ENCODE results near the gene TULP4. TPM values are rescaled to one million over a fixed set of nuclear protein-coding genes. Genes with fewer than 3 reads are reported as not detected.
A peak's percentile ranks its signal among the peaks of the same experiment; 100 is the strongest.

TULP4 gene
- polyA plus RNA-seq, 3 donors: 6.5 to 10.6 (median 7.9) TPM

GRCh38 chr6:158409451-158409850 lies 97.2 kb downstream of the TULP4 start:
- intact Hi-C loops (cut with micrococcal nuclease): no loop called here
- WGBS (ENCODE audit: insufficient coverage): 33% methylated on average over 1 of the region's 3 CpGs
- H3K4me1 ChIP-seq (ENCODE audit: control insufficient read depth in 1 of 2, insufficient read depth in 2 of 2, low read length in 2 of 2): peaks cover 7 to 8% of the 10 kb centered on the region in 2 donors
- H3K9me3 Mint-ChIP-seq: peaks cover 0 to 3% (median 0%) of the 10 kb centered on the region in 7 donors
- H3K4me3 ChIP-seq (replicated peaks in 1 of 3; ENCODE audit: low read depth in 2 of 3, low read length in 3 of 3): no peak overlapping the region
- no peak for DNase-seq
- H3K36me3 Mint-ChIP-seq: peaks cover 19 to 20% of the 10 kb centered on the region in 2 donors
- H3K27me3 ChIP-seq (ENCODE audit: control insufficient read depth in 2 of 2, insufficient read depth in 2 of 2, low read length in 2 of 2): no peaks in the 10 kb centered on the region
- no peak overlapping the region for H3K27ac ChIP-seq (ENCODE audit: low read depth in 1 of 2, low read length in 2 of 2)
- no peaks in the 10 kb centered on the region for H3K79me2 ChIP-seq (ENCODE audit: insufficient read depth, low read length)
- no peak overlapping the region for H2AFZ ChIP-seq (ENCODE audit: insufficient read depth, low read depth, low read length, poor library complexity, severe bottlenecking)
- peaks cover 4 to 16% of the 10 kb centered on the region in 2 donors for H3K36me3 ChIP-seq (replicated peaks in 1 of 2; ENCODE audit: control insufficient read depth in 1 of 2, insufficient read depth in 2 of 2, low read length in 2 of 2)
- no peak for TF ChIP-seq CTCF (IDR thresholded peaks at IDR 0.05)
- H3K27ac Mint-ChIP-seq: peak overlapping the region in 1 of 7 donors; percentile 49
- no peak overlapping the region for H3K4me2 ChIP-seq (replicated peaks; ENCODE audit: extremely low read depth, low read length, poor library complexity, severe bottlenecking)
- no peaks in the 10 kb centered on the region for H3K9me3 ChIP-seq (replicated peaks in 1 of 2; ENCODE audit: control insufficient read depth in 1 of 2, insufficient read depth in 1 of 2, low read length in 2 of 2)
- peaks cover 28% of the 10 kb centered on the region for H4K20me1 ChIP-seq (ENCODE audit: insufficient read depth, low read length)
- H3K4me3 Mint-ChIP-seq: no peak overlapping the region
- peaks cover 10% of the 10 kb centered on the region for H3K4me1 Mint-ChIP-seq
- peaks cover 0 to 2% (median 0%) of the 10 kb centered on the region in 3 donors for H3K27me3 Mint-ChIP-seq (ENCODE audit: low read depth in 3 of 3)
- H3K9ac ChIP-seq (ENCODE audit: insufficient read depth, low read length, poor library complexity, severe bottlenecking): no peak overlapping the region

GRCh38 chr6:158410784-158411183 lies 98.5 kb downstream of the TULP4 start:
- no peak for TF ChIP-seq CTCF (IDR thresholded peaks at IDR 0.05)
- Histone ChIP-seq H2AFZ (ENCODE audit: insufficient read depth, low read depth, low read length, poor library complexity, severe bottlenecking) (no peak overlapping the region), H3K9ac (ENCODE audit: insufficient read depth, low read length, poor library complexity, severe bottlenecking) (no peak overlapping the region), H3K4me1 (ENCODE audit: control insufficient read depth in 1 of 2, insufficient read depth in 2 of 2, low read length in 2 of 2) (peaks cover 7 to 8% of the 10 kb centered on the region in 2 donors), H3K9me3 (replicated peaks in 1 of 2; ENCODE audit: control insufficient read depth in 1 of 2, insufficient read depth in 1 of 2, low read length in 2 of 2) (no peaks in the 10 kb centered on the region), H4K20me1 (ENCODE audit: insufficient read depth, low read length) (peaks cover 26% of the 10 kb centered on the region), H3K27ac (ENCODE audit: low read depth in 1 of 2, low read length in 2 of 2) (no peak overlapping the region), H3K79me2 (ENCODE audit: insufficient read depth, low read length) (no peaks in the 10 kb centered on the region), H3K27me3 (ENCODE audit: control insufficient read depth in 2 of 2, insufficient read depth in 2 of 2, low read length in 2 of 2) (no peaks in the 10 kb centered on the region), H3K4me3 (replicated peaks in 1 of 3; ENCODE audit: low read depth in 2 of 3, low read length in 3 of 3) (no peak overlapping the region), H3K36me3 (replicated peaks in 1 of 2; ENCODE audit: control insufficient read depth in 1 of 2, insufficient read depth in 2 of 2, low read length in 2 of 2) (peaks cover 4 to 25% of the 10 kb centered on the region in 2 donors), H3K4me2 (replicated peaks; ENCODE audit: extremely low read depth, low read length, poor library complexity, severe bottlenecking) (no peak overlapping the region)
- Mint-ChIP-seq H3K36me3 (peaks cover 24 to 25% of the 10 kb centered on the region in 2 donors), H3K9me3 (peaks cover 0 to 3% (median 0%) of the 10 kb centered on the region in 7 donors), H3K4me3 (no peak overlapping the region), H3K27ac (peak overlapping the region in 1 of 7 donors; percentile 31), H3K27me3 (ENCODE audit: low read depth in 3 of 3) (peaks cover 0 to 2% (median 0%) of the 10 kb centered on the region in 3 donors), H3K4me1 (peaks cover 10% of the 10 kb centered on the region)
- DNase-seq: no peak
- intact Hi-C loops (cut with micrococcal nuclease): no loop called here
- WGBS (ENCODE audit: insufficient coverage): 100% methylated on average over 2 of the region's 8 CpGs
